ENCODE results near the gene TNFRSF4.

TNFRSF4 gene

GRCh38 chr1:1220197-1220596 is 6.2 kb upstream of the TNFRSF4 start:
- in situ Hi-C loops (cut with HindIII; ENCODE audit: low sequenced_read_pairs): loop anchor here (5.0 kb wide), 1 partner anchor 93 kb away; no protein-coding TSS in a partner anchor

- in situ Hi-C loops (cut with HindIII; ENCODE audit: low sequenced_read_pairs): no loop called here
These were observed 5.4 kb upstream of the TNFRSF4 start for GRCh38 chr1:1219341-1219740.

- in situ Hi-C loops (cut with HindIII; ENCODE audit: low sequenced_read_pairs): no loop called here
These were observed 4.7 kb upstream of the TNFRSF4 start for GRCh38 chr1:1218524-1219200.

GRCh38 chr1:1217621-1218523 is 3.9 kb upstream of the TNFRSF4 start:
- in situ Hi-C loops (cut with HindIII; ENCODE audit: low sequenced_read_pairs): no loop called here

DNA sequence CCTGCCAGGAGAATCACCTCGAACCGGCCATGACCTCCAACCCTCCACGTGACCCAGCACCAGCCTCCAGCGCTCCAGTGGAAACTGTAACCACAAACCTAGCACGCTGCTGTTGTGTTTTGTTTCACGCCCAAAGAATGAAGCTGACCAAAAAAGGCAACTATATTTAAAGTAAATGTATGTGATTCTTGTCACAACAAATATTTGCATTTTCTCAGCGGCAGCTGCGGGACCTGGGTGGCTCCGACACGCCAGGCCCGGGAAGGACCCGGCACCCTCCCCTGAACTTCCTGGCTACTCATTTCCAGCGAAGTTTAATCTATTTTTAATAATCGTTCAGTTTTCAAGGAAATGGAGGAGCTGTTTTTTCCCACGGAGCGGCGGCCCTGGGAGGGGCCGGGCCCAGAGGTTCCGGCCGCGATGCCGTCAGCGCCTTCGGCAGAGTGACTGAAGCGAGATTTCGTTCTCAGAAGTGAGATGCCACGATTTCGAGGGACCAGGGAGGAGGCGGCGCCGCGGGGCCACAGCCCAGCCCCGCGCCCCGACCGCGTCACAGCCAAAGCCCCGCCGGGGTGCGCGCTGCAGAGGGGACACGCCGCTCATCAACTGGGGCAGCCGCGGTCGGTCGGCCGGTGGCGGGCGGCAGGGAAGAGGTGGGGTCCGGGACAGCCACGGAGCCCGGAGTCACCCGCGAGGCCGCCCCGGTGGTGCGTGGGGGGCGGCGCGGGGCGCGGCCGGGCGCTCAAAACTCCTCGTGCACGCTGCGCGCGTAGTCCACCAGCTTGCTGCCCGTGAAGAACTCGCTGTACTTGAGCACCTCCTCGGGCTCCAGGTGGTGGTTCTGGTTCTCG is 3.0 kb upstream of the TNFRSF4 start:
- in situ Hi-C loops (cut with HindIII; ENCODE audit: low sequenced_read_pairs): no loop called here

GRCh38 chr1:1215881-1216605 is 2.1 kb upstream of the TNFRSF4 start:
- in situ Hi-C loops (cut with HindIII; ENCODE audit: low sequenced_read_pairs): no loop called here

DNA sequence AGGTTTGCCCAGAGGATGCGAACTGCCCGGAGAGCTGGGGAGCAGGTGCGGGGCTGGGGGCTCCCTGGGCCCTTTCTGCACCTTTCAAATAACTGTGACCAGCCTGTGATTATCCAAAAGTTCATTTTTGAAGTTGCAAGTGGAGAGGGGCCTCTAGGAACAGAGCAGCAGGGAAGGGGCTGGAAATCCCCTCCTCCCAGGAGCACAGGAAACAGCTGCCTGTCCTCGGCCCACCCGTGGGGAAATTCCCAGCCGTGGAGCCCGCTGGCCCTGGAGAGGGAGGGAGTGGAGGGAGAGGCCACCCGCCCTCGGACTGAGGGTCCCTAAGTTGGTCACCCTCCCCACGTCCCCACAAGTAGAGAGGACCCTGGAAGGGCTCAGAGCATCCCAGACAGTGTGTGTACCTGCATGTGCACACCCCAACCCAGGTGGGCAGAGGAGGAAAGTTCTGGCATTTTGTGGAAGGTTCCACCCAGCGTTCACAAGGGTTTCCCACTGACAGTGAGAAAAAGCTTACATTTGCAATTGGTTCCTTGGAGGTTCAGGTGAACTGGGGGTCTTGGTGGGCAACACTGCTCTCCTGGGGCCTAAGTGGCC is 1.2 kb upstream of the TNFRSF4 start:
- in situ Hi-C loops (cut with HindIII; ENCODE audit: low sequenced_read_pairs): no loop called here

GRCh38 chr1:1212780-1213344 is 1.1 kb downstream of the TNFRSF4 start:
- in situ Hi-C loops (cut with HindIII; ENCODE audit: low sequenced_read_pairs): no loop called here

DNA sequence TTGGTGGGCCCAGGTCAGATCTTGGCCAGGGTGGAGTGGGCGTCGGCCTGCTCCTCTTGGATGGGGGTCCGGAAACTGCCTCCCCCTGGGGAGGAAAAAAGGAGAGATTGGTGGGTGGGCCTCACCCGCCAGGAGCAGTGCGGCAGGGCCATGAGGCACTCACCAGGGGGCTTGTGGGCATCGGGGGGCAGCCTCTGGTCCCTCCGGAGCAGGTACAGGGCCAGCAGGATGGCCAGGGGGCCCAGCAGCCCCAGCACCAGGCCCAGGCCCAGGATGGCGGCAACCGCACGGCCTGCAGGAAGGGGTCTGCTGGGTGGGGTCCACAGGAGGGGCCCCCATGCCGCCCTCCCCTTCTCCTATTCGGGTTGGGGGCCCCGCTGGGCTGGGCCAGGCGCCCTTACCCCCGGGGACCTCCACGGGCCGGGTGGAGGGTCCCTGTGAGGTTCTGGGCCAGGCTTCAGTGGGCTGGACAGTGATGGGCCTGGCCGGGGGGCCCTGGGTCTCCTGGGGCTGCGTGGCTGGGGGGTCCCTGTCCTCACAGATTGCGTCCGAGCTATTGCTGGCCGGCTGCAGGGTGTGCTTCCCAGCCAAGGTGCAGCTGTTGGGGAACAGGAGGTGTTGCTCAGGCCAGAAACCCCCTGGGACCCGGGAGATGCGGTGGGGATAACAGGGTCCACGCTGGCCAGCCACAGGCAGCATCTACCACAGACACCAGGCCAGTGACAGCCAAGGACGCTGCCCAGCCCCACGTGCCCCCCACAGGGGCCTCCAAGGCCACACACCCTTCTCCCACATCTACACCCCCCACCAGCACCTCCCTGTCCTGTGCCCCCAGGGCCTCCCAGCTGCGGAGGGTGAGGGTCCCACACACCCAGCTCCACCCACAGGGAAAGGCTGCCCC is 2.2 kb downstream of the TNFRSF4 start:
- in situ Hi-C loops (cut with HindIII; ENCODE audit: low sequenced_read_pairs): no loop called here

- in situ Hi-C loops (cut with HindIII; ENCODE audit: low sequenced_read_pairs): no loop called here
These were observed 3.0 kb downstream of the TNFRSF4 start for GRCh38 chr1:1210726-1211540.

DNA sequence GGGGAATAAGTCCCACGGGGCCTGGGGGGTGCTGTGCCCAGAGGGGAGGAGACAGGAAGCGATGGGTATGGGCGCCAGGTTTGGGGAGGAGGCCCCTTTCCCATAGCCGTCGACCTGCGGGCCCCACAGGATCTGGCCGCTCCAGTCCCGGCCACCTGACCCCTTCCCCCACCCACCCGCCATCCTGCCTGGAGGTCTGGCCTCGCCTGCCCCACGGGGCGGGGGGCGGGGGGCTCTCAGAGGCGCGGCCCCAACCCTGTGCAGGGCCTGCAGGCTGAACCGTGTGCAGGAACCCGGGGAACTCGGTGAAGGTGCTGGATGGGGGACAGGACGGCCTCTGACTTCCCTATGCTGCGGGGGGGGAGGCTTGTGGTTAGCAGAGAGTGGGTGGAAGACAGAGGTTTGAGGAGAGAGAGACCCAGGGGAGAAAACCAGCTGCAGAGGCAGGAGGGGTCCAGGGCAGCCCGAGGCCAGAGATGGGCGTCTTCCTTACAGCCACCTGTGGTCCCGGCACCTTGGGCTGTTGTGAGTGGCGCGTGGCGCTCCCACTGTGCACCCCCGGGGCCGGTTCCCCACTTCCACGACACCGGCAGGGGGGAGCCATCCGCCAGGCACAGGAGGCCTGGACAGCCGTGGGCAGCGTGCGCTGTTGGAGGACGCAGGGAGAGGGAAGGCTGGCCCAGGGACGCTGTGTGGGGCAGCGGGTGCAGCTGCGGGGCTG is 5.1 kb downstream of the TNFRSF4 start:
- in situ Hi-C loops (cut with HindIII; ENCODE audit: low sequenced_read_pairs): no loop called here

DNA sequence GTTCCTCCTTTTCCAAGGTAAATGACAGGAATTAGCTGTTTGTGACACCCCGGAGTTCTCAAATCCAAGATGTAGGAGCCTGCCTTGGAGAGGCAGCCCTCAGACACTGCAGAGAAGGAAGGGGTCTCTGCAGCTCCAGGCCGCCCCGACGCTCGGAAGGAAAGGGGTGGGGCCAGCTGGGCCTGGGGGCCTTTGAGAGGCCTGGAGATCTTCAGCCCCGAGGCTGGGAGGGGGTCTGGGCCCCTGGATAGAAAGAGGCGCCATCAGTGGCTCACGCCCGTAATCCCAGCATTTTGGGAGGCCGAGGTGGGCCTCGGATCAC is 6.4 kb downstream of the TNFRSF4 start:
- in situ Hi-C loops (cut with HindIII; ENCODE audit: low sequenced_read_pairs): no loop called here

- in situ Hi-C loops (cut with HindIII; ENCODE audit: low sequenced_read_pairs): no loop called here
These were observed 6.9 kb downstream of the TNFRSF4 start for GRCh38 chr1:1206966-1207531.

DNA sequence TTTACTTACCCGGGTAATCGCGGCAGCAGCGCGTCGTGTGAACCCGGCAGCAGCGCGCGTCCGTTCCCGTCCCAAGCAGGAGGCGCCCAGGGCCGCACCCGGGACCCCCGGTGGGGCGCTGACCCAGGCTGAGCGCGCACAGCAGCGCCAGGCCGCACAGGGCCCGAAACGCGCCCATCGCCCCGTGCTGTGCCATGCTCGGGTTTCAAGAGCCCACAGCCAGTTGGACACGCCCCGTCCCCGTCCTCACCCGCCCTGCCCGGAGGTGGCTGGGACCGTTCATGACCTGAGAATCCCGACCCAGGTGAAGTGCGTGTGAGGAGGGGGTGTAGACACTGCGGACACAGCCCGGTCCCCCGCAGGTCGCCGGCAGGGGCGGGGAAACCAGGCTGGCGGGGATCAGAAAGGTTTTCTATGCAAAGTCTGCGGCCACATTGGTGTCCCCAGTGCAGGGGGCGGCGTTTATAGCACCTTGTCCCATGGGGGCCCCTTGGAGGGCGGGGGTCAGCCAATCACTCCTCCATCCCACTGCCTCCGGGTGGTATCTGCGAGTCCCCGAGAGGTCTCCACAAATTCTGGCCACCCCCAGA is 7.5 kb downstream of the TNFRSF4 start, which contains the start of gene TNFRSF18:
Gene TNFRSF18 (minus strand): TSS at position 217 of the 590 bp plus-strand sequence. CDS start 21 bp downstream, at position 196.
- in situ Hi-C loops (cut with HindIII; ENCODE audit: low sequenced_read_pairs): no loop called here

- in situ Hi-C loops (cut with HindIII; ENCODE audit: low sequenced_read_pairs): no loop called here
These were observed 8.1 kb downstream of the TNFRSF4 start for GRCh38 chr1:1205769-1206375.
